ENCODE results near the gene ISYNA1.
A peak's percentile ranks its signal among the peaks of the same experiment; 100 is the strongest.

Gene ISYNA1

GRCh38 chr19:18430417-18431144 lies 7.4 kb downstream of the ISYNA1 start:
- no peak for DNase-seq

- no peak for DNase-seq
These were observed 8.1 kb downstream of the ISYNA1 start for GRCh38 chr19:18429717-18430416.

DNA sequence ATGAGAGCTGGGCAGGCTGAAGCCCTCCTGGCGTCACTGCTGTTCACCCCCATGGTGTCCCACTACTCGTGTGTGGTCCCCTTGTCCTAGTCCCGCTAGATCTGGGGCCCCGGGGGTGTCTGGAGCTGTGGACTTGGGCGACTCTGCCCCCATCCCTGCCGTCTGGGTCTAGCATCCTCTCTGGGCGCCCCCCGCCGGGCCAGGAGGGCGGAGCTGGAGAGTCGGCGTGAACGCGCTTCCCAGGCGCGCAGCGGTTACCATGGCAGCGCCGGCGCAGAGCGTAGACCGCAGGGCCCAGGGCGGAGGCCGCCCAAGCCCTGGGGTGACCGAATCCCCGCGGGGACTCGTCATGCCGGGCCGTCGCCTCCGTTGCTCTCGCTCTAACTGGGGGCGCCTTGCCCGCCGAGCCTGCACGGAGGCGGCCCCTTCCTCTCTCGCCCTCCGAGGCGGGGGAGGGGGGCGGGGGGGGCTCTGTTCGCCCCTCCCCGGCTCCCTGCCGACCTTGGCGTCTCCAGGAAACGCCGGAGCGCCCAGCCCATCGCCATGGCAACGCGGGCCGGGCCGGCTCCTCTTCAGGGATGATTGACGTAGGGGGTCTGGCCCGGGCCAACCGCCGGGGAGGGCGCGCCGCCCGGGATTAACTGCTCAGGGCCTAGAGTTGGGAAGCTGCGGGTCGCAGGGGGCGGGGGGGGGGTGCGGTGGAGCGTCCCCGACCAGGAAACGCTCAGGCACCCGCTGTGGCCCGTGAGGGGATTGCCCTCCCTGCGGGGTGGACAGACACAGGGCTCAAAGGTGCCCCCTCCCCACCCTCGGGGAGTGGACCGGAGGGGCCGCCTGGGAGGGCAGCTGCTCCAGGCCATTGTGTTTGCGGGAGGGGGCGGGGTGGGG lies 8.9 kb downstream of the ISYNA1 start:
- DNase-seq = peak; percentile 80

- no peak for DNase-seq
These were observed 9.7 kb downstream of the ISYNA1 start for GRCh38 chr19:18428173-18428786.

DNA sequence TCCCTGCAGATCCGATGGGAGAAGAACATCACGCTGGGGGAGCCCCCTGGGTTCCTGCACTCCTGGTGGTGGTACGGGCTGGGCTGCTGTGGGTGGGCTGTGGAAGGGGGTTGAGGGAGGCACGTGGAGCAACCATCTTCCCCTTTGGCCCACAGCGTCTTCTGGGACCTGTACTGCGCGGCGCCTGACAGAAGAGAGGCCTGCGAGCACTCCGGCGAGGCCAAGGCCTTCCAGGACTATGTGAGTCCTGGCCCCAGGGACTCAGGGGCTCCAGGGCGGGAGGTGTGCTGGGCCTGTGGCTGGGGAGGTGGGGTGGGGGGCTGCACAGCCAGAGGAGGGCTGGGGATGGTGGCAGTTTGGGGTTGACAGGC lies 10.2 kb downstream of the ISYNA1 start:
- DNase-seq = no peak

DNA sequence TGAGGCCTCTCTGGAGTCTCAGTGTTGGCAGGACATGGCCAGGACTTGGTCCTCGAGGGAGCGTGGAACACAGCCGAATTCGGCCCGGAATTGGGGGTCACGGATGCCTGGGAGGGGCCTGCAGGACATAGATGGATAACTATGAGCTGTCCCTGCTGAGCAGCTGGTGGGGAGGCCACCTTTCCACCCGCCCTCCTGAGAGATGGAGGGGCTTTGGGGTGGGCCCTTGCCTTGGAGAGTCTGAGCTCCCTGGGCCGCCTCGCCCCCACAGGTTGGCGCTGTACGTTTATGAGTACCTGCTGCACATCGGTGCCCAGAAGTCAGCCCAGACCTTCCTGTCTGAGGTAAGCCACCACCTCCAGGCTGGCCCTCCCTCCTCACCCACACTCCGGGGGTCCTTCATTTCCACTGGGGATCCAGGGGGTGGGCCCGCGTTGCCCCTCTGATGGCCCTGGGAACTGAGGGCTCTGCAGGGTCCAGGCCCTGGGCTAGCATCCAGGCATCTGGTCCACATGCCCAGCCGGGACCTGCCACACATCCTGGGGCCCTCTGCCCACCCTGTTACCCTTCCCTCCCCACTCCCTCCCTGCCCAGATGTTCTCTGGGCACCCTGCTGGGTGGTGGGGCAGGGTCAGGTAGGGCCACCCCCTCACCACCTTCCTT lies 10.7 kb downstream of the ISYNA1 start:
- DNase-seq = no peak

DNA sequence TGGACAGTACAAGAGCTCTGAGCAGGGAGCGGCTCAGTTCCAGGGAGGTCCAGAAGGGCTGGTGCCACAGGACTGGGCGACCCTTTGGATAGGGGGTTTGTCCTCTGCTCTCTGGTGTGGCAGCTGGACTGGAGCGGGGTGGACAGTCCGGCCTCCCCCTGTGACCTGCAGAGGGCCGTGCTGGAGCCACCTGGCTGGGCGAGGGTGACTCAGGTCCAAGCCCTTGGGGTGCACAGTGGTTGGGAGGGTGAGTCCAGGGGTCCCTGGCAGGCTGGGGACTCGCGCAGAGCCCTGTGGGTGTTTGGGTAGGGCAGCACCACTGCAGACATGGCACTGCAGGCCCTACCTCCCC lies 11.5 kb downstream of the ISYNA1 start:
- DNase-seq = no peak

DNA sequence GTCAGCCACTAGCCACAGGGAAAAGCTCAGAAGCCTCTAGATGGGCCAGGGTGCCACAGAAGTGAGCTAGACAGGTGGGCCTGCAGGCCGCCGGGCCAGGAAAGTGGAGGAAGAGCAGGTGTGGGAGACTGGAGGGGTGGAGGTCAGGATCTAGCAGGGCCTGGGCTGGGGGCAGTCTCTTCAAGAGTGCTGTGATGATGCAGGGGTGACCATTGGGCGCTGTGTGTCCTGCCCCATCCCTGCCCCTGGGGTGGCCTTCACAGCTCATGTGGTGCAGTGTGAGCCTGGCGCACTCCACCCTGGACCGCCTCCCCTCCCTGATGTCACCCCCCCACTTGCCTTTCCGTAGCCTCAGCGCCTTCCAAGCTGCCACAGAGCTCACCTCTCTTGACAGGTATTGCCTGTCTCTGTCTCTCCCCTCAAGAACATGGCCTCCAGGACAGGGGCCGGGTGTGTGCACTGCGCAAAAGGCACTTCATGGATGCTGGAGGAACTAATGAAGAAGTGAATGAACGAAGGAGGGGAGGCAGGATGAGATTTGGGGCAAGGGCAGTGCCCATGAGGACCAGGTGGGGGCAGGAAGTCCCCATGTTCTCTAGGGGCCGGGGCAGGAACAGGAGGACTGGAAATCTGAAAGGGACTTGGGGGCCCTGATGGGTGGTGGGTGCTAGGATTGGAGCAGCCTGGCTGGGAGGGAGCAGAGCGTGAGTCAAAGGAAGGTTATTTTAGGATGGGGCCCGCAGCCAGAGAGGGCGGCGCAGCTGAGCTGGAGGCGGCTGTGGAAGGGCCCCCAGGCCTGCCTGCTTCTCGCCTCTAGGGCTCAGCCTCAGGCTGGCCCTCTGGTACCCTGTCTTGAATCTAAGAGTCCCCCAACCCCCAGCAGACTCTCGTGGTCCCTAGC lies 12.2 kb downstream of the ISYNA1 start:
- no peak for DNase-seq

GRCh38 chr19:18424890-18425514 lies 12.9 kb downstream of the ISYNA1 start:
- no peak for DNase-seq

- DNase-seq = no peak
These were observed 13.6 kb downstream of the ISYNA1 start for GRCh38 chr19:18424122-18424889.

- DNase-seq = no peak
These were observed 14.5 kb downstream of the ISYNA1 start for GRCh38 chr19:18423258-18424020.

DNA sequence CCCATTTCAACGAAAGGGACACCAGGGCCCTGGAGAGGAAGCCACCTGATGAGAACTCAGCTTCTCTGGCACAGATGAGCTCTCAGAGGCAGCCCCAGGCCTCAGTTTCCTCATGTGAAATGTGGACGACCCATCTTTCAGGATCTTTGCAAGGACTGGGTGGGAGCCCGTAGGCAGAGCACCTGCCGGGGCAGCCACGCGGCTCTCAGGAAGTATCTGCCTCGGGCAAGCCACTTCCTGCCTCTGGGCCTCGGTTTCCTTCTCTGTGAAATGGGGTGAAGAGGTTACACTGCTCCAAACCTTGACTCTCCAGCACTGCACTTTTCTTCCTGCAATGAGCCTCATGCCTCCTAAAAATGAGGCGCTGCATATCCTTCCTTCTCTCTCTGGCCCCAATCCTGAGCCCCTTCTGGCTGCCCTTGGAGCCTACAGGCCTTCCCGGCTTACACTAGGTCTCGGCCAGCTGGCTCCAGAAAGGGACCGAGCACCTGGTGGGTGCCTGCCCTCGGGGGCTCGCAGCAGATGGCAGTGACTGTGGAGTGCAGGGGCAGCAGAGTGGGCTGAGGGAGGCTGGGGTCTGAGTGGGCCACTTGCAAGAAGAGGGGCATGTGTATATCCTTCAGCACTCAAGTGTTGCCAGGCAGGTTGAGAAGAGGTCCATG lies 15.3 kb downstream of the ISYNA1 start:
- DNase-seq = peak; percentile 45

DNA sequence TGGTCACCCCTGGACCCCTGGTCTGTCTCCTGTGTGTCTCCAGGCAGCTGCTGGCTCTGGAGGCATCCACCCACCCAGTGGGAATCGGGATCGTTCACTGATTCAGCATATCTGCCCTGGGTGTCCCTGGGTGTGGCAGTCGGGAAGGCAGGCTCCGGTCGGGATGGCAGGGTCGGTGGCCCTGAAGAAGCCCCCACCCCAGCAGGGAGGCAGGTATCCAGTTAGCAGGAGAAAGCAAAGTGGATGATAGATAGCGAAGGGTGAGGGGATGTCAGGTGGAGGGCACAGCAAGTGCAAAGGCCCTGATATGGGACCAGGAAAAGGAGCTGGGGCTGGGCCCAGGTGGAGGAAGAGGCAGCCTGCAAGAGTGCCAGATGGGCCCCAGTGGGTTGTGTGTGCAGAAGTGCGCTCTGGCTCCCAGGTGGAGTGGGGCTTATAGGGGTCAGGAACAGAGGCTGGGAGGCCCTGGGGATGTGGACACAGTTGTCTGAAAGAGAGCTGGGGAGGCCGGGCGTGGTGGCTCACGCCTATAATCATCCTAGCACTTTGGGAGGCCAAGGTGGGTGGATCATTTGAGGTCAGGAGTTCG lies 16.5 kb downstream of the ISYNA1 start:
- no peak for DNase-seq

- no peak for DNase-seq
These were observed 17.0 kb downstream of the ISYNA1 start for GRCh38 chr19:18420930-18421329.

DNA sequence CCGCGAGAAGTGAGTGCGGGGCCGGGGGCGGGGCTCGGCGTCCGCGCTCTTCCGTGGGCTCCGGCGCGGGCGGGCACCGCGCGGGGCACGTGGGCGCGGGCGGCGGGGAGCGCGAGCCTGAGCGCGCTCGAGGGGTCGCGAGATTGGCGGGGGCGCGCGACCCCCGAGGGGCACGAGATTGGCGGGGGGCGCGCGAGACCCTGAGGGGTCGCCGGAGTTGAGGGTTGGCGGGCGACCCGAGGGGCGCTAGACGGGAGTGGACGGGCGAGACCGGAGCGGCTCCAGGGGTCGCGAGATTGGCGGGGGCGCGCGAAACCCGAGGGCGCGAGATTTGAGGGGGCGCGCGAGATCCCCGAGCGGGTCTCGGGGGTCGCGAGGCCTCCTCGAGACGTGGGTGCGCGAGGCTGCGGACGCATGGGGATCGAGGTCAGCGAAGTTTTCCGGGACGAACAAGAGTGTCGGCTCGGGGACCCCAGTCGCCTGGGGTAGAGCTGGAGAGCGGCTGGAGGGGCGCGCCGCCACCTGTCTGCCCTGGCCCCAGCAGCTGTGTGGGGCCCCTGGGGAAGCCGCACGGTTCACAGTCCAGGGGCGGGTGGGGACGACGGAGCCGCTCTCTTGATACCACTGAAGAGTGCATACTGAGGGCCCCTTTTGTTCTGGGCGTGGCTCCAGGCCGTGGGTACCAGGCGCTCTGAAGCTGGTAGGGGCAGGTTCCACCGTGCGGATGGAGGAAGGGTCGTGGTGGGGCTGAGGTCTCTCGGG lies 18.1 kb downstream of the ISYNA1 start:
- DNase-seq = peak; percentile 69

DNA sequence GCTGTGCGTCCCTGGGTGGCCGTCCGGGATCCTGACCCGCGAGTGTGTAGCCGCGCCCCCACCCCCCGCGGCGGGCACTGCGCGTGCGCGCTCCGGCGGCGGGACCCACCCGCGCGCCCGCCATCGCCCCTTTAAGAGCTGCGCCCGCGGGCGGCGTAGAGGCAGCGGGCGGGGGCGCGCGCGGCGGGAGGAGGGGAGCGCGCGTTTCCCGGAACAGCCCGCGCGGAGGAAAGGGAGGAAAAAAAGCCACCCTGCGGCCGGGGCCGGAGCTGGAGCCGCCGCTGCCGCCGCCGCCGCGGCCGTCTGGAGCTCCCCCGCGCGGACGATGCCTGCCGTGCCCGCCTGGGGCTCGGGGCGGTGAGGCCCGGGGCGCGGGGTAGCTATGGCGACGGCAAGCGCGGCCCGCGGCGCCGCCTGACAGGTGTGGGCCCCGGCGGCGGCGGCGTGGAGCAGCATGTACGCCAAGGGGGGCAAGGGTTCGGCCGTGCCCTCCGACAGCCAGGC lies 18.7 kb downstream of the ISYNA1 start, which contains the start of gene SSBP4:
Gene SSBP4, plus strand, starts transcription at position 204 of the 504 bp plus-strand sequence. Its CDS starts 251 bp downstream, at position 455.
- peak; percentile 71 for DNase-seq

DNA sequence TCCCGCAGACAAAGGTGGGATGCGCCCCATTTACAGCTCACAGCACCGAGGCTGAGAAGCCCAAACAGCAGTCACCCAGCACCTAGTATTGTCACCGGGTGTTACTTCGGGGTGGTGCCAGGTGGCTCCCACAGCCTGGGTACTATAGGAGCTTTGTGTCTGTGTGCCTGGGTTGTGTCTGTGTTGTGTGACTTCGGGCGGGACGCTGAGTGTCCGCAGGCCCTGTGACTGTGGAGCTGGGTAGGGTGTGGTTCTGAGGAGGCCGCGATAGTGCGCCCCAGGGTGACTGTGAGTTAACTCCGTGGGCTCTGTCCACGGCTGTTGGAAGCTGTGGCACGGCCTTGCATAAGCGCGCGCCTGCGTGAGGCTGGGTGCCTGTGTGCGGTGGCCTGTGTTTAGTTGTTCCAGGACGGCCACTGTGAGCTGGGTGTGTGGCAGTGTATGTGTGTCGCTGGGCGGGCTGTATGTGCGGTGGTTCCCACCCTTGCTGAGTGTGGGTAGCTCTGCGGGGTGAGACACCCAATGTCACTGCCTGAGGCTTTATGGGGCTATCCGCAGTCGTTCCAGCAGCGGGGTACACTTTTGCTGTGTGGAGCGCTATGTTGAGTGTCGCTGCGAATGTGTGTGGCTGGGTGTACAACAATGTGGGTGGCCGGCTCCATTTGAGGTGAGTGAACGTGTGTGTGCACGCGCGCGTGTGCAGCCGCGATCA lies 19.3 kb downstream of the ISYNA1 start:
- no peak for DNase-seq

All from activated naive CD4-positive, alpha-beta T cell treated with Interleukin-2 at 50 U/mL for 16 hours (primary cell).